Bronchial epithelial cell (primary cell): ENCODE results near the gene PRKD3. TPM values are rescaled to one million over a fixed set of nuclear protein-coding genes. Genes with fewer than 3 reads are reported as not detected.

Source experiments
- DNase-seq: peaks from one replicate; pipeline ENCODE4 v3.0.0-alpha.2; 2010; ENCODE audit warnings: low read depth
- FAIRE-seq: peaks from 2 replicates; lab custom pipeline; 2011; peaks lifted over from hg19 to GRCh38; lab: Jason Lieb, UNC
- H3K27me3 ChIP-seq: 2 replicates; pipeline ENCODE4 v1.5.1; 2011; ENCODE audit warnings: low read length; ENCODE audit not compliant: control insufficient read depth, insufficient read depth
- H3K36me3 ChIP-seq: 2 replicates; pipeline ENCODE4 v1.5.1; 2011; ENCODE audit warnings: low read length; ENCODE audit not compliant: control insufficient read depth, insufficient read depth
- H3K4me3 ChIP-seq: 2 replicates; pipeline ENCODE4 v1.5.1; 2011; ENCODE audit warnings: mild to moderate bottlenecking, low read depth, low read length, control low read depth
- CTCF ChIP-seq: IDR thresholded peaks from 2 replicates; pipeline ENCODE4 v1.5.1; 2011; ENCODE audit warnings: mild to moderate bottlenecking, moderate library complexity, low read length, control low read depth, inconsistent platforms; ENCODE audit not compliant: insufficient read depth, severe bottlenecking
- total RNA-seq: library from RNA; depleted of rRNA; stranded (reverse); fragments of >200 nt; gene quantifications from 2 replicates; pipeline ENCODE4 v1.2.1, GENCODE V29; 2014

Gene PRKD3
- total RNA-seq, 1 donor from 2014 or later: 19.5 TPM

GRCh38 chr2:37365669-37366068 lies 41.0 kb upstream of the PRKD3 start:
- FAIRE-seq: no peak
- DNase-seq: peak; percentile 8
- H3K4me3 ChIP-seq: no peak overlapping the region
- H3K27me3 ChIP-seq: no peaks in the 10 kb centered on the region
- H3K36me3 ChIP-seq: no peaks in the 10 kb centered on the region
- no peak for TF ChIP-seq CTCF

GRCh38 chr2:37364351-37364750 lies 39.7 kb upstream of the PRKD3 start:
- no peak for FAIRE-seq
- H3K4me3 ChIP-seq: no peak overlapping the region
- H3K27me3 ChIP-seq: no peaks in the 10 kb centered on the region
- DNase-seq: no peak
- H3K36me3 ChIP-seq: no peaks in the 10 kb centered on the region
- TF ChIP-seq CTCF: no peak

DNA sequence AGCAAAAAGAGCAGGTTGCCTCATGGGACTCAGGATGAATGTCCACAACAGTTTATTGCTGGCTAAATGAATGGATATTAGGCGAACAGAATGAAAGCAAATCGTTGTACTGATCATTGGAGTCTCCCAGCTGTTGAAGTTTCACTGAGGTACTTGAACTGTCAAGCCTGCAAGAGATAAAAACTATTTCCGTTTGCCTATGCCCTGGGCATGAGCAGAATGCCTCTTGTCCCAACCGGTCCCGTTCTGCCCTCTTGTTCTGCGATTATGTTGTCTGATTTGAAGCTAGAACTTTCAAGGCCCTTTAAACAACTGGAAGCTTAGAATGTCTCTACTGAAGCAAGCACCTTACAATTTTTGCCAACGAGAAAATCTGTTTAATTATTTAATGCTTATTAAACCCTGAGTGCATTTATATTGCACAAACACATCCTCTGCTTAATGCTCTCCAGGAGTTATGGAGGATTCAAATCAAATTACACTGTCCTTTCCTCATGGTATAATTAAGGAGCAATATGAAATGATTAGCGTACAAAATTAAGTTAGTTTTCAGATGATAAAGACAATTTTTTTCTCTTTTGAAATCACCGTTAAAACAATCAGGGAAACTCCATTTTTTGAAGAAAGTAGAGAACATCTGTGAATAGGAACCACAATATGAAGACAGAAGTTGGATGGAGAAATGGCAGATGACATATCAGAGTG lies 37.5 kb upstream of the PRKD3 start:
- H3K4me3 ChIP-seq: no peak overlapping the region
- H3K27me3 ChIP-seq: no peaks in the 10 kb centered on the region
- FAIRE-seq (no peak), DNase-seq (peak; percentile 50)
- no peak for TF ChIP-seq CTCF
- H3K36me3 ChIP-seq: no peaks in the 10 kb centered on the region

GRCh38 chr2:37361216-37361815 lies 36.7 kb upstream of the PRKD3 start:
- FAIRE-seq: peak; percentile 97
- Histone ChIP-seq H3K27me3 (no peaks in the 10 kb centered on the region), H3K4me3 (no peak overlapping the region), H3K36me3 (no peaks in the 10 kb centered on the region)
- no peak for TF ChIP-seq CTCF
- DNase-seq: peak; percentile 96

DNA sequence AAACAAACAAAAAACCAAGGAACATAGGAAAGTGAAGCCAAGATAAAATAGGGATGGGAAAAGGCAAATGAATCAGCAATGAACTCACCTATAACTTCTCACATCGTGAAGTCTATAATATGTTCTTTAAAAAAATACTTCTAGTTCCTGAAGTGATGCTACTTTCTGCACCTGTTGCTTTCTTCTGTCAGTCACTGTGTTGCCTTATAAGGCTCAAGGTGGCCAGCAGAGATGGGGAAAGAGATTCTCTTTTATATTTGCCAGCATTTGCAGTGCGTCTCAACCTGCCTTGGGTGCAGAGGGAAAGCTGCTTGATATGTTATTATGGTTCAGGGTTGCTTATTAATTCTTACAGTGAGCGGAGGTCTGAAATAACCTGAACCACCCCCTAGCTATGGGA lies 33.8 kb upstream of the PRKD3 start:
- H3K4me3 ChIP-seq: no peak overlapping the region
- FAIRE-seq (no peak), DNase-seq (no peak)
- H3K36me3 ChIP-seq: no peaks in the 10 kb centered on the region
- TF ChIP-seq CTCF: no peak
- no peaks in the 10 kb centered on the region for H3K27me3 ChIP-seq

DNA sequence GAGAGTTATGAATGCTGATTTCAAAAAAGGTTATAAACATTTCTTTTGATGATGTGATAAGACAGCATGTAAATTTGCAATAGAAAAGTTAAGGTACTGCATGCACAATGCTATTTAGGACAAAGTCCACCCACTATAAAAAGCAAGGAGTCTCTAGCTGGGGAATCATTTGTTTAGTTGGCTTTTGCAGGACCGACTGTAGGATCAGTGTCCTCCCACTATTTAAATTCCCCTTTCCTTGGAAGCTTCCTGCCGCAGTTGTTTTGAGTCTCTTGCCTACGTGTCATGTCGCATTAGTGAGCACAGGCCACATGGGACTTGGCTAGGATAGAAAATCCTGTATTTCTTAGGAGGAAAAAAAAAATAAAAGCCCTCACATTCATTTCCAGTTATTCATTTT lies 32.9 kb upstream of the PRKD3 start:
- FAIRE-seq (no peak), DNase-seq (no peak)
- H3K36me3 ChIP-seq: no peaks in the 10 kb centered on the region
- H3K27me3 ChIP-seq: no peaks in the 10 kb centered on the region
- no peak for TF ChIP-seq CTCF
- H3K4me3 ChIP-seq: no peak overlapping the region
